Suprapubic skin (tissue), 4 donors: ENCODE results near the gene APRT.

Experiments used
- CTCF ChIP-seq, 2 donors: fragments of 200-600 bp in 1 of 2; fragments of 450-650 bp in 1 of 2; sonication (generic) in 1 of 2; IDR thresholded peaks; one replicate each; pipeline ENCODE4 v1.5.1; 2016 to 2019; ENCODE audit warnings: antibody characterized with exemption in 2 of 2, mild to moderate bottlenecking in 1 of 2, moderate library complexity in 1 of 2
- EP300 ChIP-seq: sonication (generic); formaldehyde crosslinking; IDR thresholded peaks from one replicate; pipeline ENCODE4 v1.6.1; 2017; ENCODE audit warnings: antibody characterized with exemption
- POLR2A ChIP-seq, 2 donors: fragments of 450-650 bp; IDR thresholded peaks; one replicate each; pipeline ENCODE4 v1.6.1; 2017; ENCODE audit warnings: antibody characterized with exemption in 2 of 2, mild to moderate bottlenecking in 2 of 2, moderate library complexity in 2 of 2
- POLR2AphosphoS5 ChIP-seq, 3 donors: sonication (generic); formaldehyde crosslinking; IDR thresholded peaks; one replicate each; pipeline ENCODE4 v1.6.1; 2017; ENCODE audit warnings: antibody characterized with exemption in 3 of 3

GRCh38 chr16:88830258-88830657 lies 18.5 kb upstream of the APRT start:
- no peak for TF ChIP-seq POLR2A (IDR thresholded peaks at IDR 0.05)
- no peak for TF ChIP-seq CTCF (IDR thresholded peaks at IDR 0.05)
- TF ChIP-seq POLR2AphosphoS5 (IDR thresholded peaks at IDR 0.05): no peak
- TF ChIP-seq EP300: no peak
